Activated naive CD8-positive, alpha-beta T cell treated with anti-CD3 and anti-CD28 coated beads for 36 hours (primary cell): Measurements from ENCODE around the gene HAUS6. TPM values are rescaled to one million over a fixed set of nuclear protein-coding genes. Genes with fewer than 3 reads are reported as not detected.
"Not testable (repeated sequence)": the region's sequence is repeated elsewhere in the genome, so short reads cannot be mapped to it uniquely, and the experiment has no call there.

Experiments used
- DNase-seq: peaks from one replicate; pipeline ENCODE4 v3.0.0; 2021
- H3K27ac Mint-ChIP-seq: one replicate; pipeline ENCODE4 v1.8.0; 2022; ENCODE audit warnings: mild to moderate bottlenecking, moderate library complexity, mixed read lengths
- H3K27me3 Mint-ChIP-seq: one replicate; pipeline ENCODE4 v1.8.0; 2022; ENCODE audit warnings: mild to moderate bottlenecking, mixed read lengths
- H3K36me3 Mint-ChIP-seq: one replicate; pipeline ENCODE4 v1.8.0; 2021; ENCODE audit warnings: mild to moderate bottlenecking, mixed read lengths
- H3K4me1 Mint-ChIP-seq: one replicate; pipeline ENCODE4 v1.8.0; 2021; ENCODE audit warnings: mixed read lengths
- H3K4me3 Mint-ChIP-seq: one replicate; pipeline ENCODE4 v1.8.0; 2022; ENCODE audit warnings: mild to moderate bottlenecking, moderate library complexity, mixed read lengths
- H3K9me3 Mint-ChIP-seq: one replicate; pipeline ENCODE4 v1.8.0; 2022; ENCODE audit warnings: mixed read lengths
- total RNA-seq, 2 experiments: library from RNA; stranded (reverse); gene quantifications; one replicate each; pipeline ENCODE4 v1.2.3, GENCODE V29; 2021

HAUS6 gene
- total RNA-seq, 2 experiments from 2014 or later: 34.0 to 35.8 TPM

- DNase-seq: no peak
- H3K4me3 Mint-ChIP-seq: no peak overlapping the region
- H3K4me1 Mint-ChIP-seq: peaks cover 41% of the 10 kb centered on the region
- peaks cover 59% of the 10 kb centered on the region for H3K36me3 Mint-ChIP-seq
- H3K9me3 Mint-ChIP-seq: no peaks in the 10 kb centered on the region
- H3K27me3 Mint-ChIP-seq: no peaks in the 10 kb centered on the region
- no peak overlapping the region for H3K27ac Mint-ChIP-seq
Observed at GRCh38 chr9:19122490-19123042, 19.9 kb upstream of the HAUS6 start.

- Mint-ChIP-seq H3K9me3 (no peaks in the 10 kb centered on the region), H3K4me3 (no peak overlapping the region), H3K27ac (no peak overlapping the region), H3K27me3 (no peaks in the 10 kb centered on the region), H3K36me3 (peaks cover 59% of the 10 kb centered on the region), H3K4me1 (peaks cover 35% of the 10 kb centered on the region)
- no peak for DNase-seq
Observed at GRCh38 chr9:19120877-19121276, 18.2 kb upstream of the HAUS6 start.

- Mint-ChIP-seq H3K36me3 (peaks cover 55% of the 10 kb centered on the region), H3K4me1 (peaks cover 25% of the 10 kb centered on the region), H3K4me3 (no peak overlapping the region), H3K27ac (no peak overlapping the region), H3K9me3 (no peaks in the 10 kb centered on the region), H3K27me3 (no peaks in the 10 kb centered on the region)
- no peak for DNase-seq
Observed at GRCh38 chr9:19119801-19120440, 17.2 kb upstream of the HAUS6 start.

- H3K27ac Mint-ChIP-seq: peak overlapping the region; percentile 16
- no peak for DNase-seq
- no peak overlapping the region for H3K4me3 Mint-ChIP-seq
- peaks cover 19% of the 10 kb centered on the region for H3K4me1 Mint-ChIP-seq
- H3K27me3 Mint-ChIP-seq: no peaks in the 10 kb centered on the region
- H3K9me3 Mint-ChIP-seq: no peaks in the 10 kb centered on the region
- peaks cover 52% of the 10 kb centered on the region for H3K36me3 Mint-ChIP-seq
Observed at GRCh38 chr9:19119246-19119645, 16.5 kb upstream of the HAUS6 start.

GRCh38 chr9:19117039-19117716 lies 14.5 kb upstream of the HAUS6 start:
- H3K4me1 Mint-ChIP-seq: peaks cover 5% of the 10 kb centered on the region
- peaks cover 42% of the 10 kb centered on the region for H3K36me3 Mint-ChIP-seq
- no peak for DNase-seq
- no peaks in the 10 kb centered on the region for H3K27me3 Mint-ChIP-seq
- H3K9me3 Mint-ChIP-seq: no peaks in the 10 kb centered on the region
- no peak overlapping the region for H3K4me3 Mint-ChIP-seq
- H3K27ac Mint-ChIP-seq: peak overlapping the region; percentile 1

GRCh38 chr9:19116107-19116790 lies 13.5 kb upstream of the HAUS6 start:
- Mint-ChIP-seq H3K27me3 (no peaks in the 10 kb centered on the region), H3K27ac (no peak overlapping the region), H3K9me3 (no peaks in the 10 kb centered on the region), H3K4me1 (peaks cover 6% of the 10 kb centered on the region), H3K4me3 (no peak overlapping the region), H3K36me3 (peaks cover 39% of the 10 kb centered on the region)
- no peak for DNase-seq

- Mint-ChIP-seq H3K27ac (no peak overlapping the region), H3K4me3 (no peak overlapping the region), H3K27me3 (no peaks in the 10 kb centered on the region), H3K4me1 (peaks cover 6% of the 10 kb centered on the region), H3K9me3 (no peaks in the 10 kb centered on the region), H3K36me3 (peaks cover 34% of the 10 kb centered on the region)
- DNase-seq: no peak
Observed at GRCh38 chr9:19114680-19115270, 12.1 kb upstream of the HAUS6 start.

GRCh38 chr9:19113964-19114679 lies 11.4 kb upstream of the HAUS6 start:
- Mint-ChIP-seq H3K27me3 (no peaks in the 10 kb centered on the region), H3K36me3 (peaks cover 27% of the 10 kb centered on the region), H3K9me3 (no peaks in the 10 kb centered on the region), H3K27ac (no peak overlapping the region), H3K4me3 (no peak overlapping the region), H3K4me1 (peaks cover 2% of the 10 kb centered on the region)
- no peak for DNase-seq

- H3K27ac Mint-ChIP-seq, H3K4me3 Mint-ChIP-seq, DNase-seq, H3K27me3 Mint-ChIP-seq, H3K4me1 Mint-ChIP-seq, H3K9me3 Mint-ChIP-seq: not testable (repeated sequence)
- peaks cover 22% of the 10 kb centered on the region for H3K36me3 Mint-ChIP-seq
Observed at GRCh38 chr9:19113064-19113611, 10.4 kb upstream of the HAUS6 start.

- peaks cover 6% of the 10 kb centered on the region for H3K4me1 Mint-ChIP-seq
- H3K27me3 Mint-ChIP-seq: no peaks in the 10 kb centered on the region
- H3K27ac Mint-ChIP-seq: no peak overlapping the region
- no peak overlapping the region for H3K4me3 Mint-ChIP-seq
- no peak for DNase-seq
- H3K9me3 Mint-ChIP-seq: no peaks in the 10 kb centered on the region
- peaks cover 2% of the 10 kb centered on the region for H3K36me3 Mint-ChIP-seq
Observed at GRCh38 chr9:19108038-19108437, 5.3 kb upstream of the HAUS6 start.

- H3K27me3 Mint-ChIP-seq: no peaks in the 10 kb centered on the region
- H3K9me3 Mint-ChIP-seq: no peaks in the 10 kb centered on the region
- H3K4me3 Mint-ChIP-seq: peak overlapping the region; percentile 18
- H3K27ac Mint-ChIP-seq: no peak overlapping the region
- H3K4me1 Mint-ChIP-seq: peaks cover 19% of the 10 kb centered on the region
- H3K36me3 Mint-ChIP-seq: peaks cover 7% of the 10 kb centered on the region
- no peak for DNase-seq
Observed at GRCh38 chr9:19104515-19105282, 2.0 kb upstream of the HAUS6 start.

GRCh38 chr9:19102181-19102630 lies 498 bp downstream of the HAUS6 start:
- Mint-ChIP-seq H3K9me3 (no peaks in the 10 kb centered on the region), H3K27ac (peak overlapping the region; percentile 97), H3K27me3 (no peaks in the 10 kb centered on the region), H3K36me3 (peaks cover 24% of the 10 kb centered on the region), H3K4me3 (peak overlapping the region; percentile 97), H3K4me1 (peaks cover 25% of the 10 kb centered on the region)
- DNase-seq: peak; percentile 50

GRCh38 chr9:19101203-19101602 lies 1.5 kb downstream of the HAUS6 start:
- no peaks in the 10 kb centered on the region for H3K9me3 Mint-ChIP-seq
- H3K4me3 Mint-ChIP-seq: peak overlapping the region; percentile 97
- no peak for DNase-seq
- H3K36me3 Mint-ChIP-seq: peaks cover 26% of the 10 kb centered on the region
- peak overlapping the region; percentile 48 for H3K27ac Mint-ChIP-seq
- peaks cover 31% of the 10 kb centered on the region for H3K4me1 Mint-ChIP-seq
- no peaks in the 10 kb centered on the region for H3K27me3 Mint-ChIP-seq

GRCh38 chr9:19097431-19097830 lies 5.3 kb downstream of the HAUS6 start:
- not testable (repeated sequence) for H3K4me3 Mint-ChIP-seq, H3K27me3 Mint-ChIP-seq, DNase-seq, H3K9me3 Mint-ChIP-seq
- Mint-ChIP-seq H3K27ac (peak overlapping the region; percentile 25), H3K4me1 (peaks cover 30% of the 10 kb centered on the region), H3K36me3 (peaks cover 34% of the 10 kb centered on the region)
